Ureter (tissue), 1 donor: ENCODE measurements around the gene SYP. TPM values are rescaled to one million over a fixed set of nuclear protein-coding genes. Genes with fewer than 3 reads are reported as not detected.

Source experiments
- DNase-seq: peaks from one replicate; pipeline ENCODE4 v3.0.0-alpha.2; 2020; ENCODE audit warnings: low spot score
- total RNA-seq: library from RNA; stranded (reverse); gene quantifications from one replicate; pipeline ENCODE4 v1.2.4, GENCODE V29; 2023
- donor health status: DM: yes; HTN: yes; CAD: no.

SYP gene
- total RNA-seq = 1.7 TPM

GRCh38 chrX:49199906-49200771 lies at the start of gene SYP:
TSS of gene SYP (minus strand) at chrX:49200193. CDS start at chrX:49200186, 7 bp downstream.
- peak; percentile 91 for DNase-seq

DNA sequence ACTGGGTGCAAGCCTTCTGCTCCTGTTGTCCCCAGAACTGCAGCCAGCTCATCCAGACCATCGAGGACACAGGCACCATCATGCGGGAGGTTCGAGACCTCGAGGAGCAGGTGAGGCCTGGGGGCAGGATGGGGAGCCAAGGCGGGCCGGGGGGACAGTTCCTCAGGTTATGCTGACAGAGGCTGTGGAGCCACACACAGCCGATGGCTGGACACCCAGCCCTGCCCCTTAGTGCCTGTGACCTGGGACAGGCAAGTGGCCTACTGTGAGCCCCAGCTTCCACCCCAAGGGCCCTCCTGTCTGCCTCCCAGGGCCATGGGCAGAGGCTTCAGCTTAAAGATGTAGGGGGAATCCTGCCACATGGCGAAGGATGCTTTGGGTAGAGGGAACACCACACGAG lies 49.6 kb upstream of the SYP start:
- no peak for DNase-seq

DNA sequence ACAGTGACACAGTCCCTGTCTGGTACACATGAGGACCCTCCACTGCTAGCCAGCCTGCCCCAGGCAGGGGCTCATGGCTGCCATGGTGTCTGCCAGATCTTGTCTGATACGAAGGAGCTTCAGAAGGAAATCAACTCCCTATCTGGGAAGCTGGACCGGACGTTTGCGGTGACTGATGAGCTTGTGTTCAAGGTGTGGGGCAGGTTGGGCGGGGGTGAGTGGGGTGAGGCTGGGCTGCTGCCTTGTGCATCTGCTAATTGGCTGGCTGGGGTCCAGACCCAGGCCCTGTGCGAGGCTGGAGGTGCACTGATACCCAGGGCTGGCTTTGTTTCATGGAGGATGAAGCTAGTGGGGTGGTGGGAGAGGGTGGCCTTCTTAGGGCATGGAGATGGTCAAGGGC lies 49.1 kb upstream of the SYP start:
- DNase-seq = no peak

- DNase-seq = no peak
These were observed 48.2 kb upstream of the SYP start for GRCh38 chrX:49247916-49248811.

- no peak for DNase-seq
These were observed 47.4 kb upstream of the SYP start for GRCh38 chrX:49247346-49247745.

- no peak for DNase-seq
These were observed 46.5 kb upstream of the SYP start for GRCh38 chrX:49246541-49246940.

GRCh38 chrX:49244207-49244606 lies 44.2 kb upstream of the SYP start:
- no peak for DNase-seq

- DNase-seq = no peak
These were observed 43.2 kb upstream of the SYP start for GRCh38 chrX:49243166-49243565.

DNA sequence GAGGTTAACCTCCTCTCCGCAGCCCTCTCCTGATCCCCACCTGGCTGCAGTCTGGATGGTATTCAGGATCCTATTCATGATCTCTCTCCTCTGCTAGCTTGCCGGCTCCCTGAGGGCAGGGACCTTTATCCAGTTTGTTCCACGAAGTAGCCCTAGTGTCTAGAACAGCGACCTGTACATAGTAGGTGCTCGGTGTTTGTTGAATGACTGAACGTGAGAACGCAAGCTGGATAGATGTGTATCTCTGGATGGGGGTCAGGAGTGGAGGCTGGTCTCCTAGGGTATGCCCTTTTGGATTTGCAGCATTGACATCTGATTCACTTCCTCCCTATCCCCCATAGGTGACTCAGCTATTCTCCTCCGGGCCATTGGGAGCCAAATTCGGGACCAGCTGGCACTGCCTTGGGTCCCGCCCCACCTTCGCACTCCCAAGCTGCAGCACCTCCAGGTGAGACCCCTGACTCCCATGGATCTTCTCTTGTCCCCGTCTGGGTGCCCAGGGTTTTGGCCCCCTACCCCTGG lies 42.6 kb upstream of the SYP start:
- DNase-seq = no peak

DNA sequence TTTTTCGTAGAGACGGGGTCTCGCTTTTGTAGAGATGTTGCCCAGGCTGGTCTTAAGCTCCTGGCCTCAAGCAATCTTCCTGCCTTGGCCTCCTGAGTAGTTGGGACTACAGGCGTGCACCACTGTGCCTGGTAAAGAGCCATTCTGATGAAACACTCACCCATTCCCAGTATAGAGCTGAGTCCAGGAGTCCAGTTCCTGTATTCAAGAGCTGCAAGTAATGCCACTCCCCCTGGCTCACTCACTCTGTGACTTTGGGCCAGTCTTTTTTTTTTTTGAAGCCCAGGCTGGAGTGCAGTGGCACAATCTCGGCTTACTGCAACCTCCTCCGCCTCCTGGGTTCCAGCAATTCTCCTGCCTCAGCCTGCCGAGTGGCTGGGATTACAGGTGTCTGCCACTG lies 38.7 kb upstream of the SYP start:
- DNase-seq = no peak

DNA sequence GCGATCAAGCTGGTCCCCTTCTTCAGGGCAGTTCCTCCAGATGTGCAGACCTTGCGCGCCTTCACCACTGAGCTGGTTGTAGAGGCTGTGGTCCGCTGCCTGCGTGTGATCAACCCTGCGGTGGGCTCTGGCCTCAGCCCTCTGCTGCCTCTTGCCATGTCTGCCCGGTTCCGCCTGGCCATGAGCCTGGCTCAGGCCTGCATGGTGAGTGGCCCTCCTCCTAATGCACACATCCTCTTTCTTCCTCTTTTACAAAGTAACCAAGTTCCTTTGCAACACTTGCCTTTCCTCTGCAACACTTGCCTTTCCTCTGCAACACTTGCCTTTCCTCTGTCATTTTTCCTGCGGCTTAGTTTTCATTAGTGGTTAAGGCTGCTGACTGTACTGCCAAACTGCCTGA lies 37.1 kb upstream of the SYP start:
- DNase-seq = no peak

GRCh38 chrX:49233887-49234555 lies 34.0 kb upstream of the SYP start:
- no peak for DNase-seq

- no peak for DNase-seq
These were observed 33.2 kb upstream of the SYP start, which contains the start of gene CACNA1F for GRCh38 chrX:49233176-49233575. TSS of gene CACNA1F (minus strand) at chrX:49233340. CDS start at chrX:49233309, 31 bp downstream.

DNA sequence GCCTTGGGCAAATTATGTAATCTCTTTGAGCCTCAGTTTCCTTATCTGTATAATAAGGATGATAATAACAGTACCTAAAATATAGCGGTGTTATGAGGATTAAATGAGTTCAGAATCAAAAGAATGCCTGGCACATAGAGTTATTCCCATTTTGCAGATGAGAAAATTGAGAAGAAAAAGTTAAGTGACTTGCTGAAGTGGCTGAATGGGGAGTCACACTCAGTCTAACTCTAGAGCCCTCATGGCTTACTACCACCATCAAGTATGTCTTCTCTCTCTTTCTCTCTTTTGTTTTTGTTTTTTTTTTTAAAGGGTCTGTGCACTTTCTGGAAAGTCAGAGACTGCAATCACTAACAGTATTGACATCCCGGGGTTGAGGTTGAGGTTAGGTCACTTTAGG lies 32.5 kb upstream of the SYP start:
- no peak for DNase-seq

GRCh38 chrX:49231333-49232000 lies 31.5 kb upstream of the SYP start:
- no peak for DNase-seq

- DNase-seq = peak; percentile 78
These were observed 30.7 kb upstream of the SYP start for GRCh38 chrX:49230500-49231232.

- DNase-seq = no peak
These were observed 28.2 kb upstream of the SYP start for GRCh38 chrX:49228185-49228584.

DNA sequence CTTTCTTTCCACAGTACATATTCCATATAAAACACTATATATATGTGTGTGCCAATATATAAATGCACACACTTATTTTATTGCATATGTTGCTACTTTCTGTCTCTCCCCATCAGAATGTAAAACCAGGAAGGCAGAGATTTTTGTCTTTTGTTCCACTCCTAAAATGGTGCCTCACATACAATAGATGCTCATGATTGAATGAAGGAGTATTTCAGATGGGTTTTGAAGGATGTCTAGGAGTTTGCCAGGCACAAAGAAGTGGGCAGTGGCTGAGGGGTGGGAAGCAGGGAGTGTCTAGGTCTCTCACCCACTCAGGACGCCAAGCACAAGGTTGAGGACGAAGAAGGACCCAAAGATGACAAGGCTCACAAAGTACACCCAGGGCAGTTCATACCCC lies 27.7 kb upstream of the SYP start:
- no peak for DNase-seq

DNA sequence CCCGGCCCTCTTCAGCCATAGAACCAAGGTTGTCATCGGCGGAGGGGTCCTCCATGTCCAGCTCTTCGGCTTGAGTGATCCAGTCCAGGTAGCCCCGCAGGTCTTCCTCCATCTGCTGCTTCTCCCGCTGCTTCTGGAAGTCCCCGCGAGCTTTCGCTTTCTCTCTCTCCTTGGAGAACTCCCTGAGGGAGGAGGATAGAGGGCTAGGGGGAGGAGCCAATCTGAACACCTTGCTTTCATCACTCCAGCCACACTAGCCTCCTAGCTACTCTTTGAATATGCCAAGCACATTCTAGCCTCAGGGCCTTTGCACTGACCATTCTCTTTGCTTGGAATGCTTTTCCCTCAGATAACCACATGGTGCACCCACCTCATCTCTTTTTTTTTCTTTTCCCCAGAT lies 27.0 kb upstream of the SYP start:
- no peak for DNase-seq

GRCh38 chrX:49225858-49226257 lies 25.9 kb upstream of the SYP start:
- no peak for DNase-seq

GRCh38 chrX:49221868-49222267 lies 21.9 kb upstream of the SYP start:
- no peak for DNase-seq
